OCI-LY7 (cell line): ENCODE measurements around the gene EIF3D. TPM values are rescaled to one million over a fixed set of nuclear protein-coding genes. Genes with fewer than 3 reads are reported as not detected.

Source experiments
- BruUV-seq: library from RNA; stranded (reverse); fragments of 400-500 nt; replicated peaks from 2 replicates; lab custom pipeline; 2021; lab: Mats Ljungman, UMichigan
- CTCF ChIA-PET: fragments of 300-600 bp; sonication (Branson Sonifier 250); formaldehyde crosslinking; loops from one replicate; lab custom pipeline; 2022; ENCODE audit warnings: antibody characterized with exemption; ENCODE audit not compliant: unreplicated experiment; lab: Charles Lee
- POLR2A ChIA-PET: fragments of 300-600 bp; sonication (Branson Sonifier 250); formaldehyde crosslinking; loops from one replicate; lab custom pipeline; 2022; ENCODE audit warnings: antibody characterized with exemption; lab: Charles Lee
- DNase-seq: peaks from one replicate; pipeline ENCODE4 v3.0.0-alpha.2; 2015; ENCODE audit warnings: low spot score
- H2AFZ ChIP-seq: fragments of 200-600 bp; sonication (generic), shearing (Covaris generic); 2 replicates; pipeline ENCODE4 v1.6.1; 2014; ENCODE audit warnings: mild to moderate bottlenecking, antibody characterized with exemption, low read length, moderate library complexity
- H3K27ac ChIP-seq: fragments of 200-600 bp; sonication (generic); 2 replicates; pipeline ENCODE4 v1.5.1; 2014; ENCODE audit warnings: mixed run types, low read depth, mild to moderate bottlenecking, moderate library complexity, low read length, inconsistent platforms; ENCODE audit not compliant: poor library complexity, severe bottlenecking
- H3K36me3 ChIP-seq: fragments of 200-600 bp; sonication (generic); 2 replicates; pipeline ENCODE4 v1.6.1; 2014; ENCODE audit warnings: mild to moderate bottlenecking, antibody characterized with exemption, low read length, moderate library complexity, mixed read lengths; ENCODE audit not compliant: insufficient read depth
- H3K4me1 ChIP-seq: fragments of 200-600 bp; sonication (generic); 2 replicates; pipeline ENCODE4 v1.5.1; 2014; ENCODE audit warnings: mild to moderate bottlenecking, low read length; ENCODE audit not compliant: insufficient read depth, poor library complexity, severe bottlenecking
- H3K4me2 ChIP-seq: fragments of 200-600 bp; sonication (generic); 2 replicates; pipeline ENCODE4 v1.6.1; 2014; ENCODE audit warnings: mild to moderate bottlenecking, low read length
- H3K4me3 ChIP-seq: fragments of 200-600 bp; sonication (generic); 2 replicates; pipeline ENCODE4 v1.5.1; 2014; ENCODE audit warnings: mild to moderate bottlenecking, low read depth, low read length; ENCODE audit not compliant: poor library complexity, severe bottlenecking
- H3K79me2 ChIP-seq: fragments of 200-600 bp; sonication (generic); 2 replicates; pipeline ENCODE4 v1.6.1; 2016; ENCODE audit warnings: low read depth, mild to moderate bottlenecking, low read length, moderate library complexity, mixed read lengths; ENCODE audit not compliant: insufficient read depth
- H3K9me2 ChIP-seq: fragments of 200-600 bp; sonication (generic); 2 replicates; pipeline ENCODE4 v1.6.1; 2016; ENCODE audit warnings: mild to moderate bottlenecking, low read length, mixed read lengths; ENCODE audit not compliant: insufficient read depth
- H3K9me3 ChIP-seq: fragments of 200-600 bp; sonication (generic); 2 replicates; pipeline ENCODE4 v1.6.1; 2014; ENCODE audit warnings: mild to moderate bottlenecking, mixed run types, low read length, mixed read lengths
- H4K20me1 ChIP-seq: fragments of 200-600 bp; sonication (generic); 2 replicates; pipeline ENCODE4 v1.6.1; 2014; ENCODE audit warnings: mild to moderate bottlenecking, antibody characterized with exemption, low read length, moderate library complexity, mixed read lengths; ENCODE audit not compliant: insufficient read depth
- CTCF ChIP-seq: fragments of 200-600 bp; sonication (generic); conservative IDR thresholded peaks from 2 replicates; pipeline ENCODE4 v1.5.1; 2014; ENCODE audit warnings: mild to moderate bottlenecking, antibody characterized with exemption, low read length, moderate library complexity, mixed read lengths
- EZH2phosphoT487 ChIP-seq: fragments of 200-600 bp; sonication (generic); IDR thresholded peaks from 2 replicates; pipeline ENCODE4 v1.6.1; 2018; ENCODE audit warnings: low read depth, borderline replicate concordance, mild to moderate bottlenecking, mixed run types, antibody characterized with exemption, low read length, moderate library complexity, mixed read lengths
- intact Hi-C: fragments of 100-400 bp; cut with micrococcal nuclease; formaldehyde crosslinking; loops from one replicate; pipeline ENCODE4 v1.10.0; 2022; ENCODE audit not compliant: unreplicated experiment
- total RNA-seq, 2 experiments: library from RNA; depleted of rRNA in 1 of 2; stranded (reverse); fragments of >200 nt in 1 of 2; shearing (Covaris generic) in 1 of 2; gene quantifications; 2 replicates each; pipeline ENCODE4 v1.2.3, GENCODE V29; 2014 to 2022

Gene EIF3D
- total RNA-seq, 2 experiments from 2014 or later, result 223 to 270 TPM

GRCh38 chr22:36571991-36572390, 43.0 kb upstream of the EIF3D start:
- no peak for DNase-seq
- CTCF ChIA-PET, result no interaction called here
- no peak overlapping the region for H3K4me3 ChIP-seq
- BruUV-seq, result no TSS peak
- no peaks in the 10 kb centered on the region for H3K9me2 ChIP-seq
- no peaks in the 10 kb centered on the region for H3K79me2 ChIP-seq
- TF ChIP-seq CTCF, result no peak
- TF ChIP-seq EZH2phosphoT487, result no peak
- H4K20me1 ChIP-seq, result no peaks in the 10 kb centered on the region
- no peaks in the 10 kb centered on the region for H3K9me3 ChIP-seq
- no peak overlapping the region for H3K27ac ChIP-seq
- no peaks in the 10 kb centered on the region for H3K36me3 ChIP-seq
- POLR2A ChIA-PET, result interaction anchor here (0.7 kb wide), 1 partner anchor 618 kb away, joined by 3 read pairs; no protein-coding TSS in a partner anchor
- H2AFZ ChIP-seq, result no peak overlapping the region
- intact Hi-C loops, result no loop called here
- H3K4me1 ChIP-seq, result no peaks in the 10 kb centered on the region
- H3K4me2 ChIP-seq, result no peak overlapping the region

GRCh38 chr22:36569999-36570398, 41.0 kb upstream of the EIF3D start:
- ChIA-PET CTCF (no interaction called here), POLR2A (no interaction called here)
- Histone ChIP-seq H3K79me2 (no peaks in the 10 kb centered on the region), H3K4me1 (no peaks in the 10 kb centered on the region), H3K4me2 (no peak overlapping the region), H3K4me3 (no peak overlapping the region), H4K20me1 (no peaks in the 10 kb centered on the region), H3K9me3 (no peaks in the 10 kb centered on the region), H3K9me2 (no peaks in the 10 kb centered on the region), H2AFZ (no peak overlapping the region), H3K27ac (no peak overlapping the region), H3K36me3 (no peaks in the 10 kb centered on the region)
- no peak for DNase-seq
- TF ChIP-seq EZH2phosphoT487, result no peak
- no peak for TF ChIP-seq CTCF
- no TSS peak for BruUV-seq
- intact Hi-C loops, result no loop called here

GRCh38 chr22:36568846-36569245, 39.9 kb upstream of the EIF3D start:
- POLR2A ChIA-PET, result no interaction called here
- intact Hi-C loops, result no loop called here
- H3K4me2 ChIP-seq, result no peak overlapping the region
- H2AFZ ChIP-seq, result no peak overlapping the region
- no peaks in the 10 kb centered on the region for H4K20me1 ChIP-seq
- no peak overlapping the region for H3K4me3 ChIP-seq
- DNase-seq, result no peak
- H3K36me3 ChIP-seq, result no peaks in the 10 kb centered on the region
- no peaks in the 10 kb centered on the region for H3K79me2 ChIP-seq
- H3K4me1 ChIP-seq, result no peaks in the 10 kb centered on the region
- TF ChIP-seq EZH2phosphoT487, result no peak
- TF ChIP-seq CTCF, result no peak
- CTCF ChIA-PET, result no interaction called here
- no TSS peak for BruUV-seq
- no peaks in the 10 kb centered on the region for H3K9me3 ChIP-seq
- H3K27ac ChIP-seq, result no peak overlapping the region
- no peaks in the 10 kb centered on the region for H3K9me2 ChIP-seq
